Activated T-cell treated with anti-CD3 and anti-CD28 coated beads for 48 hours (primary cell): ENCODE results near the gene PALD1.
"Not testable (repeated sequence)": the region's sequence is repeated elsewhere in the genome, so short reads cannot be mapped to it uniquely, and the experiment has no call there.

ENCODE experiments used
- DNase-seq: peaks from one replicate; pipeline ENCODE4 v3.0.0-alpha.2; 2020; ENCODE audit warnings: low read depth

PALD1 gene

GRCh38 chr10:70575486-70575873, 96.9 kb downstream of the PALD1 start:
- DNase-seq: no peak

- DNase-seq: no peak
Measured at GRCh38 chr10:70575874-70576802, 97.6 kb downstream of the PALD1 start.

GRCh38 chr10:70576803-70577517, 98.4 kb downstream of the PALD1 start:
- DNase-seq: no peak

- DNase-seq: peak; percentile 67
Measured at GRCh38 chr10:70578371-70578947, 99.9 kb downstream of the PALD1 start.

- no peak for DNase-seq
Measured at GRCh38 chr10:70579234-70580002, 100.9 kb downstream of the PALD1 start.

- DNase-seq: not testable (repeated sequence)
Measured at GRCh38 chr10:70581176-70581575, 102.6 kb downstream of the PALD1 start.

- no peak for DNase-seq
Measured at GRCh38 chr10:70582793-70583668, 104.5 kb downstream of the PALD1 start.

- DNase-seq: no peak
Measured at GRCh38 chr10:70583669-70584037, 105.1 kb downstream of the PALD1 start.

GRCh38 chr10:70584366-70584765, 105.8 kb downstream of the PALD1 start:
- no peak for DNase-seq

GRCh38 chr10:70584909-70585544, 106.5 kb downstream of the PALD1 start:
- no peak for DNase-seq

- no peak for DNase-seq
Measured at GRCh38 chr10:70585578-70586169, 107.1 kb downstream of the PALD1 start.

GRCh38 chr10:70586348-70586930, 107.9 kb downstream of the PALD1 start:
- no peak for DNase-seq

GRCh38 chr10:70587045-70587658, 108.6 kb downstream of the PALD1 start:
- DNase-seq: no peak

- no peak for DNase-seq
Measured at GRCh38 chr10:70588255-70588654, 109.7 kb downstream of the PALD1 start.

GRCh38 chr10:70588859-70589570, 110.4 kb downstream of the PALD1 start:
- no peak for DNase-seq

GRCh38 chr10:70589762-70590654, 111.4 kb downstream of the PALD1 start:
- no peak for DNase-seq

- no peak for DNase-seq
Measured at GRCh38 chr10:70590655-70591416, 112.3 kb downstream of the PALD1 start.
